ENCODE data around the gene CD72.

DNA sequence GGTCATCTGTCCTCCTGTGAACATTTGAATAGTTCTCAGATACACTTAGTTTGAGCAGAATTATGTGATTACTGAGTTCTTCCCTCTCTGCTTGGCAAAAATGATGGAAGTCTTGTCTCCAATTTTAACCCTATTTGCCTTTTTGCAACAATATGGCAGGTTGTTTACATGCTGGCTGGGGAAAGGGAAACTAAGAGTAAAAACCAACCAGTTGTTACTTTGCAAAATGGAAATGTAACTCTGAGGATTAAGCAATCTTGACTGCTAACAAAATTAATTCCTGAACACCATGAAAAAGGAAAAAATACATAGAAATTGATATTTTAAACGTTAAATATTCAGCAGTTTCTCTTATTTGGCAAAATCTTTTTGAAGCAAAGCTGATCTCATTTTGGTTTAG lies 21.4 kb upstream of the CD72 start:
- TF ChIP-seq CTCF (IDR thresholded peaks at IDR 0.05; ENCODE audit: insufficient read depth, low read depth, low read length) (no peak), EZH2 (IDR thresholded peaks at IDR 0.05; ENCODE audit: insufficient read depth, low read length) (no peak)

All from astrocyte (in vitro differentiated cells and primary cell).